T1000 (cell line): ENCODE measurements around the gene RUFY4.
"Not testable (repeated sequence)": the region's sequence is repeated elsewhere in the genome, so short reads cannot be mapped to it uniquely, and the experiment has no call there.

Experiments
- DNase-seq: peaks from one replicate; lab custom pipeline; 2025; ENCODE audit warnings: mixed read lengths; lab: John Stamatoyannopoulos, UW

Gene RUFY4

DNA sequence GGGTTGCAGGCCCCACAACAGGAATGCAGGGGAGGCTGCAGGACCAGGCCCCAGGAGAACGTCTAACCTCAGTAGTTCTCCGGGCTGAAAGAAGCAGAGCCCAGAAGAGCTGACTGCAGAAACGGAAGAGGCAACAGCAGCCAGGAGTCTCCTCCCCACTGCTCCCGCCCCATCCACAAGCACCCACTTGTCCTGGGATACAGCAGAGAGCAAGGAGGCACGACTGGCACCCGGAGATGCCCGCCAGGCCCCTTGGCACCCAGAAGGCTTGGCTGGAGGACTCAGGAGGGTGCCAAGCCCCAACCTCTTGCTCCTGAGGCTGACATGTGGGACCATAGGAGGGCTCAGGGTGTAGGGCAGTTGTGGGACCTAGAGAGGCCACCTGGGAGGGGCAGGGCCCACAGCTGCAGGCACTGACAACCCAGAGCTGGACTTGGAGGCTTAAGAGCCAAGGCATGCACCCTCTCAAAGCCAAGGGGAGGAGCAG is 37.2 kb upstream of the RUFY4 start:
- no peak for DNase-seq

DNA sequence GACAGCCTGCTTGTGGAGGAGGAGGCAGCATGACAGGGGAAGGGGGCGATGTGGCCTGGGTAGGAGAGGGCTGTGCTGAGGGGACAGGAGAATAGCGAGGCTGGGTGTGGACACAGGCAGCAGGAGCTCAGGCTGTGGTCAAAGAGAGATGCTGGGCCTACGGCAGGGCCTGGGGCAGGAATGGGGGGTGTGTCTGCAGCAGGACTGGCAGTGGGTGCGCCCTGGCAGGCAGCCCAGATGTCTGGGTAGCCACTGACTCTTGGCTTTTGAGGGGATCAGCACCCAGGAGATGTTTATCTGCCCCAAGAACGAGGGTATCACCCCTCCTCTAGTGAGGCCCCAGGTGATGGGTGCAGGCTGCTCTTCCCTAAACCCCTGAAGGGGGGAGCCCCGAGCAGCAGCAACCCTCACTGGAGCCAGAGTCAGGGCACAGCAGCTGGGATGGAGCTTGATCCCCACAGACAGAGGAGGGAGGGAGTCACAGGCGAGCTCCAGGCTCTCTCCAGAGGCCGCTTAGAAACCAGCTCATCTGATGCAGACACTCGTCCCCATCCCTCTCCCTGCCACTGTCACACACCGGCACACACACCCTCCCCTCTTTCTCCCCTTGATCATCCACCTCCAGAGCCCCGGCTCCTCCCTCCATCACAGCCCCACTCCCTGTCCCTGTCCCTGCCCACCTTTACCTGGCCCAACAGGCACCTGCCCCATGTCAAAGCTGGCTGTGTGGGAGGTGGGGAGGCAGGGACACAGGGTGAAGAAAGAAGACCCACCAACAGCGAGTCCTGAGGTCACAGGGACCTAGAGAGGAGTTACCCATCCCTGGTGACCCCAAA is 36.5 kb upstream of the RUFY4 start:
- no peak for DNase-seq

DNA sequence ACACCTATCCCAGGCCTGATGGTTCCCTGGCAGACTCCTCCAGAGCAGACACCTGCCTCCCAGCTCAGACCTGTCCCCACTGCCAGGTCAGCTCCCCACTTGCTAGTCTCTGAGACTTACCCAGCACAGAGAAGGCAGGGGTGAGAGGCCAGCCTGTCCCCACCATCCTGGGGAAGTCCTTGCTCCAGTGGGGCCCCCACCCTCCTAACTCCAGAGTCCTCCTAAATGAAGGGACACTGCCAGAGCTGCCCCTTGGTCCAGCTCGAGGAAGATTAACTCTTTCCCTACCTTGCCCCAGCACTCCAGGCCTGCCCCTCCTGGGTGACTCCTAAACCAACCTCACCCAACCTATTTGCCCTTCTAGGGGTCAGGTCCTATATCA is 35.9 kb upstream of the RUFY4 start:
- DNase-seq = no peak

DNA sequence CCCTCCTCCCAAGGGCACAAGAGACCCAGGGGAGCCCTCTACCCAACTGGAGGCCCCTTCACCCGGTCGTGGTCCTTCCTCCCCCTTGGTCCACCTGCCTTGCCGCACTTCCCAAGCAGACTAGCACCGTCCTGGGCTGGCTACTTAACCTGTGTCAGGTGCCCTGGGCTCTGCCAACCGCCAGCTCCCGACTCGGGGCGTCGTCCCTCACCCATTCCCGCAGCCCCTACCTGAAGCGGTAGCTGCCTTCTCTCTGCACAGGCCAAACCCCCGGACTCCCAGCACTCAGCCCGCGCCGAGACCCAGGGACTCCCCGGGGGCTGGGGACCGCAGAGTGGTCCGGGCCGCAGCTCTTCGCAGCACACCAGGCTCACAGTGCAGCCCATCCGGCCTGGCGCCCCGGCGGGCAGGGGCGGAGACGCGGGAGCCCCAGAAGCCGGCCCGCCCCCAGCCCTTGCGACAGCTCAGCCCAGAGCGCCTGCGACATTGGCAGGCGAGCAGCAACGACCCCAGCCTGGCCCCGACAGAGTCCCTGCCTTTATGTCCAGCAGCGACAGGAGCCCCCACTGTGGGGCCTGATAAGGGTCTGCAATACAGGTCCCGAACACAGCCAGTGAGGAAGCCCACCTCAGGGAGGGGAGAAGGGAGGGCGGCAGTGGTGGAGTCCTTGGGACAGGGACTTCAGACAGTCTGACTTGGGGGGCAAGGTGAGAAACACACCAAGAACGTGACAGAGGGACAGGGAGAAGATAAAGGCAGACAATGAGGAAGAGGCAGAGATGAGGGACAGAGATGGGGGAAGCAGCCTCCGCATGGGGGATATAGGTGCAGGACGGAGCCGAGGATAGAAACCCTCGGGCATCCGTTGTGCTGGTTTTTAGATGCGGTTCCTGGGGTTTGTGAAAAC is 35.2 kb upstream of the RUFY4 start:
- no peak for DNase-seq

DNA sequence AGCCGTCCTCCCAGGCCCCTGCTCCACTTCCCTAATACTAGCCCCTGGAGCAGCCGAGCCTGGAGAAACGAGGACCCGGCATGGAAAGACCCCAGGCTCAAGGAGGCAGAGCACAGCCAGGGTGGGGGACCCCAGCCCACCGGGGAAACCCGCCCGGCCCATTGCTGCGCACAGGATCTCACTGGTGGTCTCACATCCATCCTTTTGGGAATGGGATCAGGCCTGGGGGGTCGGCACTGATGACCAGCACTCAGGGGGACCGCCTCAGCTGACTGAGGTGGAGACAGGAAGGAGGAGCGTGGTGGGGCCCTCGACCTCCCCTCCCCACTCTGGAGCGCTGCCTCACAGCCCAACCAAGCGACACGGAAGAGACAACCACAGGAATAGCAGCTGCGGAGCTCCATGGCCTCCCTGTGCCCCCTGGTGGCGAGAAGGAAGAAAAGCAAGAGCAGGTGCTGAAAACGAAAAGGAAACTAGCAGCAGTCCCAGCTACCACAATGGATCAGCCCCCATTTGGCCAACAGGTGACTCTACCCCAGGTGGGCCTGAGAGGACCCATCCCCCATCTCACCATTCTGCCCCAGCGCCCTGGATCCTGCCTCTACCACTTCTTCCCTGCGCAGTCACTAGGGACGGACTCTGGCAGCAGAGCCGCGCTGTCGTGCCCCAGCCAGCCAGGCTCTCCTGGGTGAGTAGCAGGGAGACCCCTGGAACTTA is 34.4 kb upstream of the RUFY4 start:
- DNase-seq = not testable (repeated sequence)

DNA sequence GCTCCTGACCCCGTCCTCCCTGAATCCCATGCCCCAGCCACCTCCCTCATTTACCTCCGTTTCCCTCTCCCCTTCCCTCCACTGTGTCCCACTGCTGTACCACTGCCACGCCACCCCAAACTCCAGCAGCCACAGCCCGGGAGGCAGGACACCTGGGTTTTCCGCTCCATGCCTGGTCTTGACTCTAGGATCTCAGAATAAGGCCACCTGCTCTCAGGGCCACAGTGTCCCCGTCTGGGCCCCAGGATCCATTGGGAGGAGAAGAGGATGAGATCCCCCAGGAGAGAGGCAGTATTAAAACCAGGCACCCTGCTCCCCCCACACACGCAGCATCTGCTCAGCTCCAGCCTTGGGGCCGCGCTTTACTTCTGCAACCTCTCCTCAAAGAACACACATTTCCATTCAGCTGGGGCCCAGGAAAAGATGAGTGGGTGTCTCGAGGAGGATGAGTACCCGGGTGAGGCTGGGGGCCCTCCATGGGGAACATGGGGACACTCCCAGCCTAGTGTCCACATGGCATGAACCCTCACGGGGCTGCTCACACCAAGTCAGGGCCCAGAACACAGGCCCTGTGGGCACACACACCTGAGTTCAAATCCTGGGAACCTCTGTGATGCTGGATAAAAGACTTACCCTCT is 33.5 kb upstream of the RUFY4 start:
- no peak for DNase-seq

DNA sequence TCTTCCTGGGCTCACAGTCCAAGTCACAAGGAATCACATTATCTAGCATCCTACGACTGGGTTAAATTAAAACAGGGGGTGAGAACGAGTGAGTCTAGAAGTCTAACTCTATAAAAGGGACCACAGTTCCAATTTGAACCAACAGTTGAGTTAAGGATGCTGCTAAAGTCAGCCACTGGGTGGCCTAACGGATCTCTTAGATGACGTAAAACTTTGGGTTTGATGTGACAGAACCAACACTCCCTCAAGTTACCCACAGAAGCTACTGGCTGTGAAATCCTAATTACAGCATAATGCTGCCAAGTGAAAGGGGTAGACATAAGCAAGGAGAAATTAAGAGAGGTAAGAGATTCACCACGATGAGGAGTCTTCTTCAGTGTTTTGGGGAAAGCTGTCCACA is 32.7 kb upstream of the RUFY4 start:
- no peak for DNase-seq

DNA sequence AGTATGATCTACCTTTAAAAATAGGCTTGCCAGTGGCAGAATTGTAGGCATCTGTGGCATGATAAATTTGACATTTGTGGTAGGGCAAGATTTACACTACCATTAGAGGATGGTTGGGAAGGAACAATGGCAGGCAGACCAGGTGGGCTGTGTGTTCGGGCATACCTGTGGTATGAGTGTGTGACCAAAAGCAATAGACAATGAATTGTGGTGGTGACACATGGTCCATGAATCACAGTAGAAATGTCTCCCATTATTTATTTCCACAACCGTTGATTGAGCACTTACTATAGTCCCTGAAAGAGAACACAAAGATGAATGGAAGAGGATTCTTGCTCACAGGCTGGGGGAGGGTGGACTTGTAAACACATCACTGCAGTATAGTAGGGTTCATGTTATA is 29.9 kb upstream of the RUFY4 start:
- no peak for DNase-seq

DNA sequence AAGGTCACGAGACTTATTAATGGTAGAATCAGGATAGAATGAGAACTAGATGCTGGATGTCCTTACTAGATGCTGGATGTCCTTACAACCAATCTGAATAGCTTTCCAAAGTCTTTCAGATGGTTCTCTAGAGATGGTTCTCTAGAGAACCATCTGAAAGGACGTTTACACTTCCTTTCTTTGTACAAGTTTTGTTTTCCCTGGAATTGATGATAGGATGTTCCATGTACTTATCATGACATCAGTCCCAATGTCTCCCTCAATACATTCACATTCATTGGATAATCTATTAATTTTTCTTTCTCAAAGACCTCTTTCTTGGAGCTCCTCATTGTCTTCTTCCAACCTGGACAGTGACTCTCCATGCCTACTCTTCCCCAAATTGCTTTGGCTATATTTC is 28.2 kb upstream of the RUFY4 start:
- DNase-seq = no peak

DNA sequence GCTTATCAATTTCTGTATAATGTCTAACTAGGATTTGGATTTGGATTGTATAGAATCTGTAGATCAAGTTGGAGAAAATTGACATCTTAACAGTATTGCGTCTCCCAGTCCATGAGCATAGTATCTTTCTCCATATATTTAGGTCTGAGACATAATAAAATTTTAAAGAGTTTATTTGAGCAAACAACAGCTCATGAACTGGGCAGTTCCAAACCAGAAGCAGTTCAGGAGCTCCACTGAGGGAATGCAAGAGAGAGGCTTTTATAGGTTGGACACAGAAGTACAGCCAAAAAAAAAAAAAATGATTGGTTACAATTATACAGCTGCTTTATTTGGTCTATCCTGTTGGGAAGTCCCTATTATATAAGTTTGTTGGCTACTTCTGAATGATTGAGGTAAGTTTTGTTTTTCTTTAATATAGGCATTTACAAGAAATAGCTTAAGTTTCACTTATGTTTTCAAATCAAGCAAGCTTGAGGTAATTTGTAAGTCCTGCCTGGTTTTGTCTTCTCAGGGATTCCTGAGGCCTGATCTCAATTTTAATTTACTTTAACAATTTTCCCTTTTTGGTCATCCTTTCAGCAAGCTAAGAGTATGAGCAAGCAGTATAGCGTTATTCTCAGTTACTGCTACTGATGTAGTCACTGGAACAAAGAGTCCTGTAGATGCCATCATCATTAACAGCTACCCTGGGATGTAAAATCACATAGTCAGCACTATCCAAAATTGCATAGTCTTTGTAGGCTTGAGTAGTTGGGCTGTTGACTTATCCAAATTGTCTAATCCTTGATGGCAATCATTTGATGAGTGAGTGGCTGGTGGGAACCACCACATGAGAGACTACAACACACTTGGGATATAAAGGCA is 27.5 kb upstream of the RUFY4 start:
- DNase-seq = no peak

DNA sequence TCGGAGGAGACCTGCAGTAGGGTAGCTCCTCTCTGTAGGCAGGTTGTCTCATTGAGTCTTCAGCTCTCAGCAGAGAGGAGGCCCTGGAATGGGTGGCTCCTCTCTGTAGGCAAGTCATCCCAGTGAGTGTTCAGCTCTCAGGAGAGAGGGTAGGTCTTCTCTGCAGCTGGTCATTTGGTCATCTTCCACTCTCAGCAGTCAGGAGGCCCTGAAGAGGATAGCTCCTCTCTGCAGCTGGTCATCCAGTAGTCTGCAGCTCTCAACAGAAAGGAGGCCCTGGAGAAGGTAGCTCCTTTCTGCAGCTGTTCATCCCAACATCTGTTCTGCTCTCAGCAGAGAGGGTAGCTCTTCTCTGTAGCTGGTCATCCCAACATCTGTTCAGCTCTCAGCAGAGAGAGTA is 26.0 kb upstream of the RUFY4 start:
- no peak for DNase-seq

DNA sequence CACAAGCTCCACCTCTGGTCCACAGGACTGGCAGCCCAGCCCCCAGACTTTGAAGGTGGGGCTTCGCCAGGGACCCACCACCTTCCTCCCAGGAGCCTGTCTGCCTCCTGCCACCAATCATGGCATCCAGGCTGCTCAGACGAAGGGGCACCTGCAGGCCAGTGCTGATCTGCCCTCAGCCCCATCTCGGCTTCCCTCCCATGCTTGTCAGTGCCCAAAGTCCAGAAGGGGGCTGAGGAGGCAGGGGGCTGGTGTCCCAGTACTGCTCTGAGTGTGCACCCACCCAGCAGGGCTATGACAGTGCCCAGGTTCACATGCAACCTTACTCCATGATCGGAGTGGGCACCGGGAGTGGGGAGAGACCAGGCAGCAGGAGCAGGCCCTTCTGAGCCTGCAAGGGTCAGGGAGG is 25.3 kb upstream of the RUFY4 start:
- DNase-seq = no peak

DNA sequence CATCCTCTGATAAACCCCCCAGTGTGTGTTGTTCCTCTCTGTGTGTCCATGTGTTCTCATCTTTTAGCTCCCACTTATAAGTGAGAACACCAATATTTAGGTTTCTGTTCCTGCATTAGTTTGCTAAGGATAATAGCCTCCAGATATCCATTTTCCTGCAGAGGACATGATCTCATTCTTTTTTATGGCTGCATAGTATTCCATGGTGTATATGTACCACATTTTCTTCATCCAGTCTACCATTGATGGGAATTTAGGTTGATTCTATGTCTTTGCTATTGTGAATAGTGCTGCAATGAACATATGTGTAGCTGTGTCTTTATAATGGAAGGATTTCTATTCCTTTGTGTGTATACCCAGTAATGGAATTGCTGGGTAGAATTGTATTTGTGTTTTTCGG is 24.5 kb upstream of the RUFY4 start:
- not testable (repeated sequence) for DNase-seq

DNA sequence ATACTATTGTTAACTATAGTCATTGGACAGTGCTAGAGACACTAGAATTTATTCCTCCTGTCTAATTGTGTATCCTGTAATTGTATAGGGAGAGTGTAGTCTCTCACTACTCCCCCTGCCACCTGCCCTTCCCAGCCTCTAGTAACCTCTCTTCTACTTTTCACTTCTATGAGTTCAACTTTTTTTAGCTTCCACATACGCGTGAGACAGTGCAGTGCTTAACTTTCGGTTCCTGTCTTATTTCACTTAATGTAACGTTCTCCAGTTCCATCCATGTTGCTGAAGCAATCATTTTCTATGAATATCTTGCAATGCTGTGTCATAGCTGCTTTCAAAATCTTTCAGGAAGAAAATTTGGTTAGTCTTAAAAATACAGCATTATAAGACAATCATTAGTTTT is 22.8 kb upstream of the RUFY4 start:
- DNase-seq = no peak

DNA sequence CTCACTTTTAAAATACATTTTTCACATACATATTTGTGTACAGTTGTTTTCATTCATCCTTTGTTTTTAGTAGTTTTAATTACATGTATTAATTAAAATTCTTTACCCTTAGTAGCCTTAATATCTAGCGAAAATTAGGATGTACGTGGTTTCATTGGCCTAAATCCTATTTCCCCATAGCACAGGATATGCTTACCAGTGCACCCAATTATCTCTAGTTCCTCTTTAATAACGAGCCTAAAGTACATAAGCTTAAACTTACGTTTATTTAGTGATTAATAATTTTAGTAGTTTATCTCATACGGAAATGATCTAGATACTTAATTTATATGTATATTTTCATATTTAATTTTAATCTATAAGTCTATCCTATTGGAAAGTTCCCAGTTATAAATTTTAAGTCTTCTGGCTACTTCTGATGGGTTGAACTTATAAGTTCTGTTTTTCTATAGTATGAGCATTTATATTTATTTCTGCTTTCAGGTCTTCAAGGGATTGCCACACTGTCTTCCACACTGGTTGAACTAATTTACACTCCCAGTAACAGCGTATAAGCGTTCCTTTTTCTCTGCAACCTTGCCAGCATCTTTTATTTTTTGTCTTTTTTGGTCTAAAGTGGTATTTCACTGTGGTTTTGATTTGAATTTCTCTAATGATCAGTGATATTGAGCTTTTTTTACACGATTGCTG is 21.4 kb upstream of the RUFY4 start:
- no peak for DNase-seq

DNA sequence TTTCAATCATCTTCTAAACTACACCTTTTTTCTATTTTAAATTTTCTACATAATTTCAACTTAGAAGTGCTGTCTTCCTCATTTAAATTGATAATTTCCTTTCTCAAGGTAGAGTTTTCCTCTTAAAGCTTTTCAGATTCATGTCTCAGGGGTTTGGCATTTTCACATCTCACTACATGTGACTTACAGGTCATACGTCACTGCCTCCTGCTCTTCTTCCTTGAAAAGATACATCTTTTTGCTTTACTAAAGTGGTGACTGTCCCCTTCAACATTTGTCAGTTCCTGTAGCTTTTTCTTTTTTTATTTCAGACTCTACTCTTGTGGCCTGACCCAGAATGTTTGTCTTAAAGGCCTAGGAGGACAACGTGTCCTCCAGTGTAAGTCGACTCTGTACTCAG is 17.1 kb upstream of the RUFY4 start:
- no peak for DNase-seq

DNA sequence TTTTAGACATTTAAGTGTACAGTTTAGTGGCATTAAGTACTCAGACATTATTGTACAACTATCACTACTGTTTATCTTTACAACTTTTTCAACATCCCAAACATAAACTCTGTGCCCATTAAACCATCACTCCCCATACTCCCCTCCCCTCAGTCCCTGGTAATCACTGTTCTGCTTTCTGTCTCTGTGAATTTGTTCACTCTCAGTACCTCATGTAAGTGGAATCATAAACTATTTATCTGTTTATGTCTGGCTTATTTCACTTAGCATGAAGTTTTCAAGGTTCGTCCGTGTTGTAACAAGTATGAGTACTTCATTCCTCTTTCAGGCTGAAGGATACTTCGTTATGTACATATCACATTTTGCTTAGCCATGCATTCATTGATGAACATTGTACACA is 9.8 kb upstream of the RUFY4 start:
- no peak for DNase-seq

DNA sequence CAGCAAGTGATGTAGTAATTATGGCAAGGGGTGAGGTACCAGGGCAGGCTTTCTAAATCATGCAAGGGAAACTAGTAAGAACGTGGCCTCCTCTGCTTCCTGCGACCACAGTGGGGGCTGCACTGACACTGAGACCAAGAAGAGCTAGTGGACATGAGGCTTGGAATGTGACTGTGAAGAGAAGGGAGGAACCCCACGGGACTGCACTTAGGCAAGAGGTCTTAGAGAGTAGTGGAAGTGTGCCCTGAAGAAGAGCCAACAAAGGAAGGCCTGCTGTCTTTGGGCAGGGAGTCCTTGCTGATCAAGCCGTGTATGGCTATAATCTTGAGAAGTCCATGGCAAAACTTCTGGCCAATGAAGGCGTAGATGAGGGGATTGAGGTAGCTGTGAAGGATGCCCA is 8.9 kb upstream of the RUFY4 start:
- no peak for DNase-seq

DNA sequence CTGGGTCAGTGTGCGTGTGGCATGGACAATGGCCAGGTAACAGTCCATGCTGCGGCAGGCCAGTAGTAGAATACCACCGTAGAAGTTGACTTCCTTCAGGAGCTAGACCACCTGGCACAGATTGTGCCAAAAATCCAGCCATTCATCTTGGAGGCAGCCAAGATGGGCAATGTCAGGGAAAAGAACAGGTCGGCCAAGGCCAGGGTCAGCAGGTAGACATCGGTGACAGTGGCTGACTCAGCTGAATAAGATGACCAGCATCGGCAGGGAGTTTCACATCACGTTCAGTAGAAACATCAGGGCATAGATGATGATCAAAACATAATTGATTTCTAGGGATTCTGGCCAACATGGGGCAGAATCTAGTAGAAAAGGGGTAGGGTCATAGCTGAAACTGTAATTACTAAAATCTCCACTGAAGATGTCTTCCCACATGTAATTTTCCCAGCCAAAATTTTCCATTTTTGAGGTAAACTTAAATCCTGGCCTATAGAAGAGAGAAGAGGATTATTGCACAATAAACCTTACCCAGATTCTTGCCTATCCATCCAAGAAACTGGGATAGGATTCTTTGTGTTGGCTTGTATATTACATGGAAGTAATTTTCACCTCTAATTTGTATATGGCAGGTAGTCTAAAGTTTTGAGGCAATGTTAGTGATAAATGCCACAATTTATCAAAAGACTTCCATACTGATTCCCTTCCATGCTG is 7.9 kb upstream of the RUFY4 start:
- DNase-seq = no peak

DNA sequence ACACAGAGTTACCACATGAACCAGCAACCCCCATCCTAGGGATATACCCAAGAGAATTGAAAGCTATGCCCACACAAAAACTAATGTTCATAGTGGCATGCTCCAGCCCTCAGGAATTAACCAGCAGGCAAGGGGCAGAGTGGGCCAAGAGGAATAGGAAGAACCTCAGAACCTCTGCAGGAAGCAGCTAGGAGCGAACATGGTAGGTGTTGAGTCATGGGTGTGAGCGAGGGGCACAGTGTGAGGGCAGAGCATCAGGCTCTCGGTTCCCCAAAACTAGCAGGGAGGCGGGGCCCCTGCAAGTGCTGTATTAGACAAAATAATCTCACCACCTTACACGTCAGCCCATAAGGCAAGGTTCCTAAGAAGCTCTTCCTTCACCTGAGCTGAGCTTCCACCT is 5.6 kb upstream of the RUFY4 start:
- no peak for DNase-seq
